ENCODE results near the gene ADAMTS14.
A peak's percentile ranks its signal among the peaks of the same experiment; 100 is the strongest.
"Not testable (repeated sequence)": the region's sequence is repeated elsewhere in the genome, so short reads cannot be mapped to it uniquely, and the experiment has no call there.

Gene ADAMTS14

GRCh38 chr10:70756700-70757360 lies 84.5 kb downstream of the ADAMTS14 start:
- peak; percentile 29 for DNase-seq

GRCh38 chr10:70757856-70758255 lies 85.5 kb downstream of the ADAMTS14 start:
- no peak for DNase-seq

- DNase-seq: peak; percentile 62
Measured at GRCh38 chr10:70758757-70759514, 86.6 kb downstream of the ADAMTS14 start.

GRCh38 chr10:70759781-70760180 lies 87.5 kb downstream of the ADAMTS14 start:
- no peak for DNase-seq

DNA sequence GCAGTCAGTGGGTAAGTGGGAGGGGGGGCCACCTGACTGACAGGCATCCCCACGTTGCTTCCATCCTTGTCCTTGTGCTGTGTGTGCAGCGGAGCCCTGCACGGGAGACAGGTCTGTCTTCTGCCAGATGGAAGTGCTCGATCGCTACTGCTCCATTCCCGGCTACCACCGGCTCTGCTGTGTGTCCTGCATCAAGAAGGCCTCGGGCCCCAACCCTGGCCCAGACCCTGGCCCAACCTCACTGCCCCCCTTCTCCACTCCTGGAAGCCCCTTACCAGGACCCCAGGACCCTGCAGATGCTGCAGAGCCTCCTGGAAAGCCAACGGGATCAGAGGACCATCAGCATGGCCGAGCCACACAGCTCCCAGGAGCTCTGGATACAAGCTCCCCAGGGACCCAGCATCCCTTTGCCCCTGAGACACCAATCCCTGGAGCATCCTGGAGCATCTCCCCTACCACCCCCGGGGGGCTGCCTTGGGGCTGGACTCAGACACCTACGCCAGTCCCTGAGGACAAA lies 88.0 kb downstream of the ADAMTS14 start:
- DNase-seq: no peak

- DNase-seq: no peak
Measured at GRCh38 chr10:70761031-70761601, 88.8 kb downstream of the ADAMTS14 start.

- DNase-seq: no peak
Measured at GRCh38 chr10:70761727-70762350, 89.5 kb downstream of the ADAMTS14 start.

DNA sequence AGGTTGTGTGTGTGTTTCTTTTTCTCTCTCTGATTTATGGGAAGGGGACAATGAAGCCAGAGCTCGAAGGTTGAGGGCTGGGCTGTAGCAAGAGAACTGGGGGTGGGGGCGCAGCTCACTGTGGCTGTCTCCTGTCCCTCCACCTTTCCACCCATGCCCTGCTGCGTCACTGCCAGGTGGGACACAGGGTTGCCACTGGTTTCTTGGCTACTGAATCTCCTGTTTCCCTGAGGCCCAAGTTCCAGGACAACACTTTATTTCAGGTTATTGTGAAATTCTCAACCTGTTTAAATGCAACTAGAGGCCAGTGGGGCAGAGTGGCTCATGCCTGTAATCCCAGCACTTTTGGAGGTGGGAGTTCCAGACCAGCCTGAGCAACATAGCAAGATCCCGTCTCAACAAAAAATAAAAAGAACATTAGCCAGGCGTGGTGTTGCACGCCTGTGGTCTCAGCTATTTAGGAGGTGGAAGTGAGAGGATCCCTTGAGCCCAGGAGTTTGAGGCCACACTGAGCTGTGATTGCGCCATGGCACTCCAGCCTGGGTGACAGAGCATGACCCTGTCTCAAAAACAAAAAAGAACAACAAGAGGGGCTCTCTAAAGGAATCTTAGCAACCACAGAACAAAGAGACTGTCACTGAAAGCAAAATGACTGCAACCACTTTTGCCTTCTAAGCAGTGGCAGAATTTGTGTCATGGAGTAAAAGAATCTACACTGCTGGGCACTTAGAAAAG lies 90.3 kb downstream of the ADAMTS14 start:
- DNase-seq: no peak

GRCh38 chr10:70763567-70763966 lies 91.3 kb downstream of the ADAMTS14 start:
- no peak for DNase-seq

GRCh38 chr10:70765794-70766594 lies 93.7 kb downstream of the ADAMTS14 start:
- no peak for DNase-seq

DNA sequence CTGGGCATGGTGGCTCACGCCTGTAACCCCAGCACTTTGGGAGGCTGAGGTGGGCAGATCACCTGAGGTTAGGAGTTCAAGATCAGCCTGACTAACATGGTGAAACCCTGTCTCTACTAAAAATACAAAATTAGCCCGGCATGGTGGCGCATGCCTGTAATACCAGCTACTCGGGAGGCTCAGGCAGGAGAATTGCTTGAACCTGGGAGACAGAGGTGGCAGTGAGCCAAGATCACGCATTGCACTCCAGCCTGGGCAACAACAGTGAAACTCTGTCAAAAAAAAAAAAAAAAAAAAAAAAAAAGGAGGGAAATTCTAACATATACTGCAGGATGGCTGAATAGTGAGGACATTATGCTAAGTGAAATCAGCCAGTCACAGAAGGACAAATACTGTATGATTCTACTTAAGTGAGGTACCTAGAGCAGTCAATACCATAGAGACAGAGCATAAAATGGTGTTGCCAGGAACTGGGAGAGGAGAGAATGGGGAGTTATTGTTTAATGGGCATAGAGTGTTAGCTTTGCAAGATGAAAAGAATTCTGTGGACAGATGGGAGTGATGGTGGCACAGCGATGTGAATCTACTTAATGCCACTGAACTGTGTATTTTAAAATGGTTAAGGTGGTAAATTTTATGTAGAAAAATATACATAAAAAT lies 95.8 kb downstream of the ADAMTS14 start:
- not testable (repeated sequence) for DNase-seq

GRCh38 chr10:70769121-70769520 lies 96.8 kb downstream of the ADAMTS14 start:
- DNase-seq: no peak

DNA sequence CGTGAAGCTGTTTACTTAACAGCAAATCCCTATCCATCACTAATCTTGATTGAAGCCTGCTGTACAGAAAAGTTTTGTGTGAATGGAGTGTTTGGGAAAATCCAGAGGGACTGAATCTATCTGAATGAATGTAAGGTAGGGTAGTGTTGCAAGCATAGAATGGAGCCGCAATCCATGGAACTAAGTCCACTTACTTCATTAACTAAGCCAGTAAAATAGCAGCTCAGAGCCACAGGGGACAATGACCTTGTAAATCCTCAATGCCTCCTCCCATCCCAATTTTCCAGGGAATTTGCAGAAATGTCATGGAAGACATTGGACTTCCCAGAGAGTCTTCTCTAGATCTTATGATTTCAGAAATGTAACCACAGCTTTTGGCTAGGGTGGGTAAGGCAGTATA lies 97.7 kb downstream of the ADAMTS14 start:
- no peak for DNase-seq

GRCh38 chr10:70770516-70770915 lies 98.2 kb downstream of the ADAMTS14 start:
- not testable (repeated sequence) for DNase-seq

GRCh38 chr10:70771311-70772194 lies 99.2 kb downstream of the ADAMTS14 start:
- no peak for DNase-seq

GRCh38 chr10:70772627-70773026 lies 100.3 kb downstream of the ADAMTS14 start:
- DNase-seq: no peak

GRCh38 chr10:70773461-70773860 lies 101.2 kb downstream of the ADAMTS14 start:
- no peak for DNase-seq

- no peak for DNase-seq
Measured at GRCh38 chr10:70773965-70774809, 101.9 kb downstream of the ADAMTS14 start.

Data from HCEC 1CT (cell line).